NCI-H2107 treated with DMSO at 0.1 percent for 48 hours (cell line): ENCODE data around the gene PDE4B.

Experiments used
- DNase-seq: peaks from one replicate; lab custom pipeline; 2025; ENCODE audit not compliant: unreplicated experiment; lab: John Stamatoyannopoulos, UW

The PDE4B gene

DNA sequence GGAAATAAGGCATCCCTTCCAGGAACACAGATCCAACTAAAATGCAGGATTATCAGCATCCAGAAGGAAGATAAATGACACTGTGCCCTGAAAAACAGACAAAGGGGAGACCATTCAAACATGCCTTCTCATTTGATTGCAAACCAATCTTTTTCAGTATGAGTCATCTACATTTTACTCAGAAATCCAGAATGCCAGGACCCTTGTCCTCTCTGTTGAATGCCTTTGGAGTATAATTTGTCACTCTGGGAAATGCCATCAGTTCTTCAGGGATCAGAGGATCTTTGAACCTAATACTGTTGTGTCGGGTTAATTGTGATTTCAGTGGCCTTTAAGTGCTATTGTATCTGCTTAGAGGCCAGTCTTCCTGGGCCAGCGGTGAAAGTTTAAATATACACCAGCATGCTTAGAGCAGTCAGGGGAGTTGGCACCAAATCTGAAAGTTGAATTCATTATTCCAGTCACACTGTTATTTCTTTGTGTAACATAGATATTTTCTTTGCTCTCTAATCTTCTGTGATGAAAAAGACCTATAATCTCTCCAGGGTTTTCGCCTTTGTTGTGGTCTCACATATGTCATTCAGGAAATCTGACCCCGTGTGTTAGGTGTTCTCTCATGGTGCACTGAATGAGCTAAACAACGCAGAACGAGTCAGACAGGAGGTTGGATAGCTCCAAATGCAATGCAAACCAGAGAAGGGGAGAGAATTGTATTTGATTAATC, 376.4 kb downstream of the PDE4B start:
- no peak for DNase-seq

DNA sequence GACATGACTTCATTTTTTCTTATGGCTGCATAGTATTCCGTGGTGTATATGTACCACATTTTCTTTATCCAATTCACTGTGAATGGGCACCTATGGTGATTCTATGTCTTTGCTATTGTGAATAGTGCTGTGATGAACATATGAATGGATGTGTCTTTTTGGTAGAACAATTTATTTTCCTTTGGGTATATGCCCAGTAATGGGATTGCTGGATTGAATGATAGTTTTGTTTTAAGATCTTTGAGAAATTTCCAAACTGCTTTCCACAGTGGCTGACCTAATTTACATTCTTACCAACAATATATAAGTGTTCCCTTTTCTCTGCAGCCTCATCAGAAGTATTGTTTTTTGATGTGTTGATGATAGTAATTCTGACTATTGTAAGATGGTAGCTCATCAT, 379.6 kb downstream of the PDE4B start:
- no peak for DNase-seq

DNA sequence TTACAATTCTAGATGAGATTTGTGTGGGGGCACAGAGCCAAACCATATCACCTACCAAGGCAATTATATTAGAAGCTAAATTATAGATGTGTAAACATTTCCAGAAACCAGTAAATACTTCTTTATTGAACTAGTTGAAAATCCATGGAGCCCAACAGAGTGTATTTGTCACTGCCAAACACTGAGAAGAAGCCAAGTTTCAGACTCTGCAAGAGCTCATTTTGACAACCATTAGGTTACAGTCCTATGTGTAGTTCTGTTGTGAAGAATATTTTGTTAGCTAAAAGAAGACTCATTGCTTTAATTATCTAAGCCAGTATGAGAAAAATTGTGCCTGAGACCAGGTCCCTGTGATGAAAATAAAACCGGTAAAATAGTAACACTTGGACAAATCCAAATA, 382.4 kb downstream of the PDE4B start:
- DNase-seq, result no peak

DNA sequence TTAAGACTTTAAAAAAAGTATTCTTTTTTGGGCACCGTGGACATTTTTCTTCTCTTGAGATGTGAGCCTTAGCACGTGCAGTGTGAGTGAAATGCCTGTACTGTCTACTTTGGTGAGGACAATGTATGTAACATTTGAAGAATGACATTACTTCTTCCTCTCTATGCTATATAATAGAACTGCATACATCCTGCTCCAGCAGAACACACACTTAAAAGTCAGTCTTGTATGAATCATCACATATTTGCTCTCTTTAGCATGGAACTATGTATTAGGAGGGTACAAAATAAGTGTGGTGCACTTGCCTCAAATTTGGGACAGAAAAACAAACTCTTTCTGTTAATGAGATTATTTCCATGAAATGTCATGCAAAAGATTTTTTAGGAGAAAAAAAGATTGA, 382.9 kb downstream of the PDE4B start:
- no peak for DNase-seq

DNA sequence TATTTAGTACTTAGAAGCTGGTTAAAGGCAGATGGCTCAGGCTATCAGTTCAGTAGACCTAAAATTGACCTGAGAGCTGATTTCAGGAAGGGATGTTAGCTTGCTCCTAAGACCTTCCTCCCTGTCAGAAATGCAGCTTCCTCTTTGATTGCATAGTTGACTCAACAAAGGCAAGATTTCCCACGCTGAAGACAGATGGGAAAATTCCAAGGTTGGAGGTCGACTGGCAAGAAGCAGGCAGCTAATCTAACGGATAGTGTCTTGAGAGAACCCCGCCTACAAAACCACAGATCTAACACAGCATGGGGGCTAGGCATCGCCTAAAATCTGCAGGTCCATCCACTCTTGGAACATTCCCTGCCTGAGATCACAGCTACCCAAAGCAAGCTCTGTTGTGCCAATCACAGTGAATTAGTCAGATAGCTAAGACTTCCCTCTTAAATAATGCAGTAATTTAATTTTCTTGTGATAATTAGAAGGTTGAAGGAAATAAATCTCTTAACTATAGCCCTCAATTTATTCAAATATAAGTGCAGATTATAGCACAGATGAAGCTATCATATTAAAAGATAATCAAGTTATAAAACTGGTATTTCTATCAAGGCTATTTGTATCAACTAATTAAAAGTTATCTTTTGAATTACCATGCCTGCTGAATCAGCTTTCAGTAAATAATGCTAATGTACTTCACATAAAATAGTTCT, 383.5 kb downstream of the PDE4B start:
- DNase-seq, result no peak

DNA sequence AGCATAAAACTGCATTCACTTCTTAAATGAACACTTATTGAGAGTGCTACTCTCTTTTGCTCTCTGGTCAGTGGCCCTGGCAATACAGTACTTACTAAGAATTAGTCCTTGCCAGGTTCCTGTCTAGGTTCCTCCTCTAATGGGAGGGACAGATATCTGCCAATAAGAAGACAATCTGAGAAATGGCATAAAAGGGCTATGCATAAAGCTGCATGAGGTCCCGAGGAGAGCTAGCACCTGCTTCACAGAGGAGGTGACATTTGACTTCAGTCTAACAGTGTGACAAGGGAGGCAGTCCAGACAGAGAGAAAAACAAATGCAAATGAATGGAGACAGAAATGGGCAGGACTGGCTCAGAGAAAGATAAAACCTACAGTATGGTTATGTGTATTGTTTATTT, 384.1 kb downstream of the PDE4B start:
- DNase-seq, result no peak

DNA sequence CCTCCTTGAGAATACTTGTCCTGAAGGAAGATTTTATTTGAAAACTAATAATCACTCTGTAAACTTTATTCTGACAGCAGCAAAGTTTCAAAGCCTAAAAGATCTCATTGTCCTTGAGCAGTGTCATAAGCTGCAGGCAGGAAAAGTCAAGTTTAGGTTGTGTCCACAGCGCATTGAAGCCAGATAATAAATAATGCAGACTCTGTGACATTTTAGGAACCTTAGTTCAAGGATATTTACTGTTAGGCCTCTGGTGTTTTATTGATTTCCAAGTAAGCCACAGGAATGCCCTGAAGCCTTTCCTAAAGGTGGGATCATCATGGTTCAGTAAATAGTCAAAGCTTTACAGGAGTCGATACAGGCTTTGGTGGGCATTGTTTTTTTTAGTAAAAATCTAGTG, 384.8 kb downstream of the PDE4B start:
- no peak for DNase-seq

DNA sequence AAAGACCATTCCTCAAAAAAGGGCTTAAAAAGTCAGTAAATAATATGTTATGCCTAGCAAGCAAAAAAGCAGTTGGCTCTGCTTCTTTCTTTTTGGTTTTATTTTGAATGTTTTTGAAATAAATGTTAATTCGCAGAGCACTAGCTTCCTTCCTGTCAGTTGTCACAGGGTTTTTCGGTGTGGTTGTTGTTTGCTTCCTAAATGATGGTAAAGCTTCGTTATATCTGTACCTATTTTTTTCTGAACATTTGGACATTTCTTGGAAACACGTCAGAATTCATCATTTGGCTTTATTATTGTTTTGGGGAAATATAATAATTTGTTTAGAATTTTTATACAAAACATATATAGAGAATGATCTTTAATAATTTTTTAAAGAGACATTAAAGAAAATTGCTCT, 389.3 kb downstream of the PDE4B start:
- DNase-seq, result no peak

DNA sequence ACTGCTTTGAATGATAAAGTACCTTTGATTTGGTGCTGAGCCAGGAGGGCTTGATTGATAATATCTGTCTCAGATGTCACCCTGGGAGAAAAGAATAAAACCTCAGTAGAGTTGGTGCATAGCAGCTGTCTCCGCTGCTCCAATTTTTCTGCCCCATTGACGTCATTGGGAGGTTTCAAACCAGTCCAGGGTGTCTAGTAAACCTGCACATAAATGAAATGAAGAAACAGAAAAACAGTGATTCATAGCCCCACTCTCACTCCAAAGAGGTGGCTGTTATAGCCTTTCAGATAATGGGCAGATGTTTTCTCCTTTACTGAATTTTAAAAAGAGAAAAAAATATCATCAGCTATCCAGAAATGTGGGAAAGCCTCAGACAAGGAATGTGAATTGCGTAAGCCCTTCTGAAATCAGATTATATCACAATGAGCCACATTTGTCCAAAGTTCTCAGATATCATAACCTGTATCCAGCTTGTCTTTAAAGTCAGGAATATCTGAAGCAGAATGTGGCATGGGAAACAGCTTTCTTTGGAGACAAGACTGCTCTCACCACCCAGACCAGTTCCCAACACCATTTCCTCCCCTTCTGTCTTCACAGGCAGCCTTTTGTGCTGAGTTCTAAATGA, 390.0 kb downstream of the PDE4B start:
- no peak for DNase-seq

DNA sequence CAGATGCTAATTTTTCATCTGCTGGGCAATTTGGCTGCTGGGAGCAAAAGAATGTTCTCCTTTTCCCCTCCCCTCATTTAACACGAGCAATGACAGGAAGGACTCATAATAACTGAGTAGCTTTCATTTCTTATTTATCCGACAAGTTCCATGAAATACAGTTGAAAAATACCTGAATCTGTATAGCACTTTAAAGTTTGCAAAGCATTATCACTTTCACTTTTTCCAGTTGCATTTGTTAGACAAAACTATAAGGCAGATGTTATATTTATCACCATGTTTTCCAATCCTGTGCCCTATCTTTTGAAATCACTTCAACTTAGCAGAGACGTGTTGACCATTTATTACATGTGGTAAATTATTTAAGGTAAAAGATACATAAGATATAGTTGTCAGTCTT, 390.7 kb downstream of the PDE4B start:
- no peak for DNase-seq

DNA sequence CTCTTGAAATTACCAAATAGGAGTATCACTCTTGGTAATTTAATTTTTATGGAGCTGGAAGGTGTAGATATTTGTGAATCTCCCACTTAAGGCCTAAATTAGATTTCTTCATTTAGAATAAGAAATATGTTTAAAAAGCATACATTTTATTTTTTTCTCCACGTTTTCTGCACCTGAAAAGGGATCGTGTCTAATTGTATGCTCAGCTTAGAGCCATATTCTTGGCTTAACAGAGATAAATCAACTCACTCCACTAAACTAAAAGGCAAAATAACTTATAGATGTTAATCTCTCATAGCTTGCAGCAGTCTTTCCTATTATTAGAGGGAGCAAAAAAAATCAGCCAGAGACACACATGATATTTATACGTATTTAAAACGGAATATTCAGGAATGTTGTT, 404.4 kb downstream of the PDE4B start:
- DNase-seq, result no peak

DNA sequence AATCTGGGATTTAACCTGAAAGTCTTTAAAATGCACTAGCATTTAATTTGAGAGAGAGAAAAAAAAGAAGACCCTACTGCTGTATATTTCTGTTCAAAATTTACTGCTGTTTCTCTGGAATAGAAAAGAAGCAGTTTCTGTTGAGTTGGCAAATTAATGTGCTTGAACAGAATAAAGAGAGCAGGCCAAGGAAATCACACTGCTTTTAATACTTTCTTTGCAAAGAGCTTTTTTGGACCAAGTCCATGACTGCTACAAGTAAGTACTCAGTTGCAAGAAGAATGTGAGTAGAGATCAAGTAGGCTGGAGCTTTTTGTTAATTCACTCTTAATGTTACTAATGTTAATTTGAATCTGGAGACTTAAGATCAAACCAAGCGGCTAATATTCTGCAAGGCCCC, 405.1 kb downstream of the PDE4B start:
- DNase-seq, result no peak

DNA sequence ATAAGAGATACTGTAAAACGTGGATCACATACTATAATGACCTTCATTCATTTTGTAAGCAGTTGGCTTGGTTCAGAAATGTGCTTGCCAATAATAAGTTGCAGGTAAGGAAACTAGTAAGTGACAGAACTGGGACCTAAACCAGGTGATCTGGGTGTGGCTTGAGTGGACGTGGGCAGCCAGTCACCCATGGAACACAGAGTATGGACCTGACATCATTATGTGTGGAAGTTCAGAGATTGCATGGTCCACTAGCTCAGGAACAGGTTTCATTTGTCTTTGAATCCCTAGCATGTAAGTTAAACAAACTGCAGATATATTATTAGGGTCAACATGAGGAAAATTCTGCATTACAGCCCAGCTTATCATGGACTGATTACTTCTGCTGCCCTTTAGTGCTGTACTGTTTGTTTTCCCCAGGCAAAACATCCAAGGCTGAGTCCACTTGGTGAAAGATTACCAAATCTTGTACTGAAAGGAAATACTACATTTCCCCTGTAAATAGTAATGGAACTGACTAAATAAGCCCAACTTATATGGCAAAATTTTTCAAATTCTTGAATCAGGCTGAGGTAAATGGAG, 414.0 kb downstream of the PDE4B start:
- no peak for DNase-seq

DNA sequence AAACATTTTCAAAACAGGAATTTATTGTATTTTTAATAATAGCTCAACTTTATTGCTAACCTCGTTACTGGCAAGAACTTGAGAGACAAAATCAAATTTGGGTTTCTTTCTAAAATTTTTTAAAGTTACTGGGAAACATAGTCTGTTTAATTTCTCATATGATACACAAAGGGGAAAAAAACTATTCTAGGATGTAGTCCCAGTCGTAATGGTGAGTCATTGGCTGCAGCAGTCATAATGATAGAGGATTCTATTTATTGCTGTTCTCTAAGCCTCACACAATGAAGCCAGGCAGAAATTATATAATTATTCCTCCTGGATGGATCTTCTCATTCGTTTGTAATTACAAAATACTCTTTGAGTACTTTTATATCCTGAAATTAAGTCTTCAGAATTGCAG, 414.8 kb downstream of the PDE4B start:
- DNase-seq, result no peak

DNA sequence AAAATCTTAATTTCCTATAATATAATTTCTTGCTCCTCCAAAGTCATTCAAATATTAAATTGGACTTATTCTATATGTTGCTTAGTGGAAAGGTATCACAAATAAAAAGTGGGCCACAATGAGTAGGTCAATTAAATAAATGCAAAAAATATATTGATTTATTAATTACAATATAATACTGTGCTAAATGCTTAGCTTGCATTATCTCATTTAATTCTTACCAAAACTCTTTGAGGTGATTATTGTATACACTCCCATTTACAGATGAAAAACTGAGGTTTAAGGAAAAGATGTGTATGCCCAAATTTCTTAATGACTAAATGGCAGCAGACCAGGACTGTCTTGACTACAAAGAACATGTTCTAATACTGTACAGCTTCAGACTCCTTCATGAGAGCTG, 415.9 kb downstream of the PDE4B start:
- DNase-seq, result no peak

DNA sequence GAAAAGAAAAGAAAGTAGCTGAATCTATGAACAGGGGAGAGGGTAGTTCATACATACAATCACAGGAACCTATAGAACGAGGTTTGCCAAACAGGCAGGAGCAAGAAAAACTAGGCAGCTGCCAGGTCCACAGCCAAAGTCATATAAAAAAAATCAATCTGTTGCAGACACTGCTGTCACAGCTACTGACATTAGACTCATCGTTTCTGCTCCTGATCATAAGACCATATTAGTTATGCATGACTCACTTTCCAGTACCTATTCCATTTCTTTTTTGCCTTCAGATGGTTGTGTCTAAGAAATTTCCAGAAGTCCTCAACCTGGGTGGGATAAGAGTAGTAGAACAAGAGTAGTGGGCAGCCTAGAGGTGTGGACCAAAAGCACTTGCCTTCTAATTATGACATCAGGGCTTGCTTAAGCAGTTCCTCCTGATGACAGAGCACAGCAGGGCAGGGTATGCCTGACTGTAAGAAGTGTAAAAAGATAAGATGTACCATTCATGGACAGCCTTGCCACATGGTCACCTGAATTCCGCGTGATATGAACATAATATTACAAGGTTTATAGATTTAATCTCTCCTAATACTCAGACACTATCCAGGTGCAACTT, 418.0 kb downstream of the PDE4B start:
- DNase-seq, result no peak

DNA sequence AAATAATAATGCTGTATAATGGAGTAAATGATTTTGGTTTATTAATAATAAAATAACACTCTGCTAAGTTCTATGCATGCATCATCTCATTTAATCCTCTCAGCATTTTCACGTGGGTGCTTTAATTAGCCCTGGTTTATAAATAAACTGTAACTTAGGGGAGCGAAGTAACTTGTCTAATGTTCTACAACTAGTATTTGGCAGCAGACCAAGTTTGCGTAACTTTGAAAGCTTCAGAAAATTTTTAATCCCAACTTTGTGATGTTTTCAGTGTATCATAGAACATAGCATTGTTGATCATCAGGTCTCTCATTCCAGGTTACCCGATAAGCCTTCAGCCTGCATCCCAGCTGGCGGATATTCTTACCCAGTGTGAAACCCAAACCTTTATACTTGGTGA, 418.8 kb downstream of the PDE4B start:
- no peak for DNase-seq

DNA sequence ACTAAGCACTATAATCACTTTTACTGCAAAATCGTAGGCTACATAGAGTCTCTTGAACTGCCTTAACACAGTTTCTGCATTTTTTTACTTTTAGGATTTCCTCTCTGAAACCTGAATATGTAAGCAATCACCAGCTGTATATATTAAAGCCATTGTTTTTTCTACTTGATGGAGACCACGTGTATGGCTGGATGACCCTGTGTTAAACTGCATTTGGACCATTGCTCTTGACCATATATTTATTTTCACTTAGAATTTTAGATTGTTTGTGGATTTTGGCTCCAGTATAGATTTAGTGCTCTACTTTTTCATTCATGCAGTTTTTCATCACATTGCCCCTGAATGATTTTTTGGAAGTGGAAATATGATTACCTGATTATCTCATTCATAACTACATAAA, 420.8 kb downstream of the PDE4B start:
- DNase-seq, result no peak

DNA sequence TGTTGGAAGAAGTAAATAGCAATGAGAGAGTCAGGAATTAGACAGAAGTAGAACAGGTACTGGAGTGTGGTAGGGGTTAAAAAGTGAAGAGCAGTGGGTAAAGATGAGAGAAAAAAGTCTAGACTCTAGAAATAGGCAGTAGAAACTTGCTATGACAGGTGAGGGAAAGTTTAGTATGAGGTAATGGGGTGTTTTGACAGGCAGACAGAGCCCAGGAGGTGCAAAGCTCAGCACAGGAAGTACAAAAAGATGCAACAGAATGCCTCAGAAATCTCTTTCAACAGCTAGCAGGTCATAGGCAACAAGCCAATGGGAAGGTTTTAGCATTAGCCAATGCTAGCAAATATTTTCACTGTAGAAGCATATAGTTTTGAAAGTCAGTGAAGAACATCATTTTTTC, 422.2 kb downstream of the PDE4B start:
- DNase-seq, result no peak

DNA sequence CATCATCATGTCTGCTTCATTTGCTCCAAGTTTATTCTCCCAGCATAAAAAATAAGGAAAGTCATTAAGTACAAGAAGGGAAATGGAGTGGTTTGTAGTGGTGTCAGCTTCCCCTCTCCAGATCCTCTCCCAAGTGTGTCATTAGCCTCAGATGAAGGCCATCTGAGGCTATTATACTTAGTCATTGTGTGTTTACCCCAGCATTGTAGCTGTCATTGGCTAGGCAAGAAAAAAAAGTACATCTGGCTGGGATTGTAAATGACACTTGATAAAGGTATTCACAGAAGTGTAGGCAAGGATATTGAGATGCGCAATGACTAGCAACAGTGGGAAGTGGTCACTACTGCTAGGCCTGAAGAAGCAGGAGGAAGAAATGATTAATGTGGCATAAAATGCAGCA, 424.3 kb downstream of the PDE4B start:
- no peak for DNase-seq

DNA sequence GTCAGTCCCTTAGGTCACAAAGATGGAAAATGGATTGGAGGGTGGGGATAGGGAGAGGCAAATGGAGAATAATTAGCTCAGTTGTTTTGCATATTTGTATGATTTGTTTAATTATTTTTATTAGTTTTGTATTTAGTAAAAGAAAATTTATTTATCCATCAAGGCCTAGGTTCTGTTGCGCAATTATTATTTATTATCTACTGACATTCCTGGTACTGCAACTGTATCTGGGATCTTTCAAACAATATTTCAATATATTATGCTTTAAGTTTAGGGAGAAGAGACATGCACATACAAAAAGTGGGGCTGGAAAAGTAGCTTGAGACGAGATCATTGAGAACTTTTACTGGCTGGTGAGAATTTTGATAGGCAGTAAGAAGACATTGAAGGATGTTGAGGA, 424.9 kb downstream of the PDE4B start:
- no peak for DNase-seq

DNA sequence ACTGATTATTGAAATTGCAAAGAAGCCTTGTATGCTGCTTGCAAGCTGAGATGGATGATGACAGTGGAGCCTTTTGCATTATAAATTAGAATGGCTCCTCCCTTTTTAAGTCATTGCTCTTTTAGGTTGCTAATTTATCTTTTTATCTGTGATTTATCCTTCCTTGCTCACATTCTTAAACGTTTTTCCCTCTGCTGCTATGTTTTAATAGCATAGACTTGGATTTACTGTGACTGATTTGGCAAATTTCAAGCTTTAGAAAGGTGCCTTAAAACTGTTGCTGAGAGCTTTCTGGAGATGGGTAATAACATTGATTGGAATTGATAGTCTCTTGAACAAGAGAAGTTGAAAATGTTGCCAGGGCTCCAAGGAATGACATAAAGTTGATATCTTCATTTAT, 427.8 kb downstream of the PDE4B start:
- DNase-seq, result no peak
